IMR-90 (cell line): Measurements from ENCODE around the gene EFHD2. TPM values are rescaled to one million over a fixed set of nuclear protein-coding genes. Genes with fewer than 3 reads are reported as not detected.

ENCODE experiments used
- ATAC-seq: fragments of 200-7000 bp; cut with Tn5 transposase; 2 replicates; pipeline ENCODE4 v1.9.1; 2020; ENCODE audit warnings: low read depth, mild to moderate bottlenecking, moderate library complexity
- BruUV-seq: library from RNA; stranded (reverse); fragments of 400-500 nt; replicated peaks from 2 replicates; lab custom pipeline; 2021; lab: Mats Ljungman, UMichigan
- CTCF ChIA-PET: fragments of 300-600 bp; formaldehyde crosslinking; extraction: SDS; loops from one replicate; lab custom pipeline; 2021; ENCODE audit warnings: antibody characterized with exemption; lab: Yijun Ruan, JAX
- POLR2A ChIA-PET: fragments of 300-600 bp; sonication (Branson Sonifier 250); formaldehyde crosslinking; loops from one replicate; lab custom pipeline; 2022; ENCODE audit warnings: antibody characterized with exemption; ENCODE audit not compliant: unreplicated experiment; lab: Charles Lee
- DNase-seq: peaks from one replicate; pipeline ENCODE4 v3.0.0; 2013
- H2AFZ ChIP-seq: replicated peaks from 2 replicates; pipeline ENCODE3; 2013; ENCODE audit warnings: low read length, mild to moderate bottlenecking; ENCODE audit not compliant: poor library complexity
- H2AK5ac ChIP-seq: 2 replicates; pipeline ENCODE4 v1.6.1; 2013; ENCODE audit warnings: low read depth, low read length, inconsistent platforms
- H2AK9ac ChIP-seq: replicated peaks from 2 replicates; pipeline ENCODE3; 2013; ENCODE audit warnings: mild to moderate bottlenecking, low read depth, low read length, moderate library complexity; ENCODE audit not compliant: poor library complexity
- H2BK120ac ChIP-seq: 2 replicates; pipeline ENCODE4 v1.6.1; 2013; ENCODE audit warnings: low read depth, low read length, inconsistent platforms
- H2BK15ac ChIP-seq: 3 replicates; pipeline ENCODE4 v1.6.1; 2013; ENCODE audit warnings: low read depth, low read length, inconsistent platforms
- H2BK20ac ChIP-seq: 2 replicates; pipeline ENCODE4 v1.6.1; 2013; ENCODE audit warnings: low read depth, mild to moderate bottlenecking, inconsistent platforms, low read length, moderate library complexity
- H2BK5ac ChIP-seq: 2 replicates; pipeline ENCODE4 v1.6.1; 2013; ENCODE audit warnings: mild to moderate bottlenecking, low read depth, low read length, inconsistent platforms; ENCODE audit not compliant: poor library complexity, severe bottlenecking
- H3K14ac ChIP-seq: replicated peaks from 2 replicates; pipeline ENCODE4 v1.6.1; 2013; ENCODE audit warnings: low read depth, low read length, inconsistent platforms
- H3K18ac ChIP-seq: 2 replicates; pipeline ENCODE4 v1.6.1; 2013; ENCODE audit warnings: low read depth, low read length, control low read depth
- H3K23ac ChIP-seq: 2 replicates; pipeline ENCODE4 v1.6.1; 2013; ENCODE audit warnings: low read depth, low read length, inconsistent platforms
- H3K27ac ChIP-seq: 2 replicates; pipeline ENCODE4 v1.5.1; 2013; ENCODE audit warnings: mild to moderate bottlenecking, control low read depth, low read length; ENCODE audit not compliant: insufficient read depth
- H3K27me3 ChIP-seq: 2 replicates; pipeline ENCODE4 v1.6.1; 2013; ENCODE audit warnings: low read length; ENCODE audit not compliant: control insufficient read depth, insufficient read depth
- H3K36me3 ChIP-seq: 2 replicates; pipeline ENCODE4 v1.6.1; 2013; ENCODE audit warnings: low read length, mixed read lengths; ENCODE audit not compliant: control insufficient read depth, insufficient read depth
- H3K4ac ChIP-seq: 2 replicates; pipeline ENCODE4 v1.6.1; 2013; ENCODE audit warnings: low read depth, low read length, inconsistent platforms
- H3K4me1 ChIP-seq: 2 replicates; pipeline ENCODE4 v1.6.1; 2013; ENCODE audit warnings: low read length, mixed read lengths; ENCODE audit not compliant: control insufficient read depth, insufficient read depth
- H3K4me2 ChIP-seq: 2 replicates; pipeline ENCODE4 v1.6.1; 2013; ENCODE audit warnings: low read depth, mild to moderate bottlenecking, control low read depth, low read length, moderate library complexity
- H3K4me3 ChIP-seq: 2 replicates; pipeline ENCODE4 v1.5.1; 2013; ENCODE audit warnings: low read depth, mild to moderate bottlenecking, control low read depth, low read length, moderate library complexity; ENCODE audit not compliant: insufficient read depth
- H3K56ac ChIP-seq: 2 replicates; pipeline ENCODE4 v1.6.1; 2013; ENCODE audit warnings: low read length, inconsistent platforms; ENCODE audit not compliant: insufficient read depth; ENCODE audit errors: extremely low read depth
- H3K79me1 ChIP-seq, 2 experiments: 2 replicates each; pipeline ENCODE4 v1.6.1; 2013; ENCODE audit warnings: low read length in 2 of 2, inconsistent platforms in 1 of 2, low read depth in 1 of 2
- H3K9ac ChIP-seq: 2 replicates; pipeline ENCODE4 v1.6.1; 2013; ENCODE audit warnings: low read depth, low read length, control low read depth
- H3K9me1 ChIP-seq: 2 replicates; pipeline ENCODE4 v1.6.1; 2013; ENCODE audit warnings: low read length, inconsistent platforms; ENCODE audit not compliant: insufficient read depth
- H3K9me3 ChIP-seq: 2 replicates; pipeline ENCODE4 v1.6.1; 2013; ENCODE audit warnings: low read length; ENCODE audit not compliant: control insufficient read depth, insufficient read depth
- H4K20me1 ChIP-seq: 2 replicates; pipeline ENCODE4 v1.6.1; 2013; ENCODE audit warnings: low read length, inconsistent platforms; ENCODE audit not compliant: insufficient read depth
- H4K5ac ChIP-seq: 2 replicates; pipeline ENCODE4 v1.6.1; 2013; ENCODE audit warnings: mild to moderate bottlenecking, low read depth, low read length, control low read depth
- H4K8ac ChIP-seq, 2 experiments: 2 replicates each; pipeline ENCODE4 v1.6.1; 2013; ENCODE audit warnings: low read depth in 2 of 2, low read length in 2 of 2, control low read depth in 1 of 2, inconsistent platforms in 1 of 2
- H4K91ac ChIP-seq: 2 replicates; pipeline ENCODE4 v1.6.1; 2013; ENCODE audit warnings: low read depth, low read length, inconsistent platforms; ENCODE audit not compliant: insufficient read depth
- BHLHE40 ChIP-seq: fragments of 150-350 bp; IDR thresholded peaks from 2 replicates; pipeline ENCODE4 v1.6.1; 2016; ENCODE audit warnings: mild to moderate bottlenecking, low read depth, low read length
- CEBPB ChIP-seq: IDR thresholded peaks from 2 replicates; pipeline ENCODE4 v1.6.1; 2012; ENCODE audit warnings: low read depth, low read length, improper control_type of control experiment
- CHD1 ChIP-seq: IDR thresholded peaks from 2 replicates; pipeline ENCODE4 v1.6.1; 2012; ENCODE audit warnings: low read depth, low read length, improper control_type of control experiment
- CTCF ChIP-seq: conservative IDR thresholded peaks from 2 replicates; pipeline ENCODE4 v1.5.1; 2012; ENCODE audit warnings: mild to moderate bottlenecking, low read depth, low read length, improper control_type of control experiment
- FOS ChIP-seq: fragments of 150-350 bp; IDR thresholded peaks from 2 replicates; pipeline ENCODE4 v1.6.1; 2016; ENCODE audit warnings: low read depth, low read length
- MAFK ChIP-seq: IDR thresholded peaks from 2 replicates; pipeline ENCODE4 v1.6.1; 2012; ENCODE audit warnings: low read depth, low read length, improper control_type of control experiment
- MAZ ChIP-seq: IDR thresholded peaks from 2 replicates; pipeline ENCODE4 v1.6.1; 2012; ENCODE audit warnings: low read depth, mild to moderate bottlenecking, low read length, improper control_type of control experiment, moderate library complexity, borderline replicate concordance
- MXI1 ChIP-seq: IDR thresholded peaks from 2 replicates; pipeline ENCODE4 v1.6.1; 2012; ENCODE audit warnings: low read depth, mild to moderate bottlenecking, low read length, moderate library complexity, borderline replicate concordance
- NFE2L2 ChIP-seq: fragments of 150-350 bp; IDR thresholded peaks from 2 replicates; pipeline ENCODE4 v1.6.1; 2016; ENCODE audit warnings: low read depth, mild to moderate bottlenecking, low read length
- POLR2A ChIP-seq: IDR thresholded peaks from 2 replicates; pipeline ENCODE4 v1.6.1; 2012; ENCODE audit warnings: mild to moderate bottlenecking, low read depth, low read length
- RAD21 ChIP-seq: IDR thresholded peaks from 2 replicates; pipeline ENCODE4 v1.6.1; 2012; ENCODE audit warnings: low read length, improper control_type of control experiment
- RCOR1 ChIP-seq: IDR thresholded peaks from 2 replicates; pipeline ENCODE4 v1.6.1; 2012; ENCODE audit warnings: mild to moderate bottlenecking, low read length, improper control_type of control experiment; ENCODE audit not compliant: insufficient replicate concordance
- RFX5 ChIP-seq: IDR thresholded peaks from 2 replicates; pipeline ENCODE4 v1.8.0; 2012; ENCODE audit warnings: low read depth, mild to moderate bottlenecking, low read length, moderate library complexity
- SMC3 ChIP-seq: fragments of 150-350 bp; IDR thresholded peaks from 2 replicates; pipeline ENCODE4 v1.6.1; 2016; ENCODE audit warnings: low read depth, mild to moderate bottlenecking, antibody characterized with exemption, low read length, moderate library complexity
- WGBS, 2 experiments: methylation state at CpG; one replicate each; pipeline versions ENCODE4 v1.1.5 to v1.1.7; 2013; ENCODE audit warnings: missing lambda C conversion rate in 2 of 2; ENCODE audit not compliant: insufficient read length in 1 of 2; ENCODE audit errors: extremely low coverage in 2 of 2; 5-methylcytosine and 5-hydroxymethylcytosine counted together
- dilution Hi-C: fragments of 300-500 bp; cut with HindIII; formaldehyde crosslinking; loops from one replicate; pipeline ENCODE4 v1.14.3; 2018; ENCODE audit warnings: low sequenced_read_pairs; ENCODE audit not compliant: unreplicated experiment
- in situ Hi-C: fragments of 300-500 bp; cut with MboI; formaldehyde crosslinking; loops from 3 replicates; pipeline ENCODE4 v1.14.3; 2019; ENCODE audit warnings: low sequenced_read_pairs, inconsistent platforms, mixed read lengths
- intact Hi-C: fragments of 100-400 bp; cut with micrococcal nuclease; formaldehyde crosslinking; loops from 2 replicates; pipeline ENCODE4 v1.10.0; 2022
- polyA plus RNA-seq, 3 experiments: library from polyadenylated mRNA; depleted of rRNA; stranded (reverse); fragments of >200 nt; gene quantifications; 2 replicates each; pipeline ENCODE4 v1.2.3, GENCODE V29; 2012; ENCODE audit warnings: low replicate concordance in 1 of 3
- total RNA-seq: library from RNA; depleted of rRNA; stranded (reverse); fragments of >200 nt; gene quantifications from 2 replicates; pipeline ENCODE4 v1.2.3, GENCODE V29; 2012
- TF ChIP-seq, protein P1 (sequence below): fragments of 150-350 bp; IDR thresholded peaks from 2 replicates; pipeline ENCODE4 v1.6.1; 2017; ENCODE audit warnings: mild to moderate bottlenecking, antibody characterized with exemption, low read length, low read depth
- TF ChIP-seq, protein P2 (sequence below): fragments of 150-350 bp; IDR thresholded peaks from 2 replicates; pipeline ENCODE4 v1.6.1; 2016; ENCODE audit warnings: low read depth, mild to moderate bottlenecking, low read length, moderate library complexity, borderline replicate concordance

EFHD2 gene
- total and polyA plus RNA-seq, 2 of the 4 experiments (the other 2 are of a cell fraction), result 22.6 to 58.9 TPM

DNA sequence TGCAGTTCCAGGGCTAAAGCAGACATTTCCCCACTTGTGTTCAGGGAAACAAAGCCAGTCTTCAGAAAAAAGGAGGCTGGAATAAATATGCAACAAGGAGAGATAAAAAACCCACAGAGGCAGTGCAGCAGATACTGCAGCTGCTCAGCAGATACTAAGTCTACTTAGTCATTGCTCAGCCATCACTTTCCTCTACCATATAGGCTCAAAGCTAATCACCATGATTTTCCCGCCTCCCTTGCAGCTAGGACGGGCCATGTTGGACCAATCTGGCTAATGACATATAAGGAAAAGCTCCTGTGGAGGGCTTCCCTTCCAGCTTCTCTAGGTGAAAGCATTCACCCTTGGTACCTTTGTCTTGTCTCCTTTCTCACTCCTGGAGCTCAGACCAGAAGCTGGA lies 10.0 kb upstream of the EFHD2 start:
- H4K8ac ChIP-seq, result no peak overlapping the region
- H2BK120ac ChIP-seq, result no peak overlapping the region
- no peaks in the 10 kb centered on the region for H3K79me1 ChIP-seq
- H2AK5ac ChIP-seq, result no peak overlapping the region
- dilution Hi-C loops, result no loop called here
- H3K4ac ChIP-seq, result no peak overlapping the region
- no peak overlapping the region for H2BK5ac ChIP-seq
- H3K14ac ChIP-seq, result no peak overlapping the region
- no peak overlapping the region for H3K27ac ChIP-seq
- H3K56ac ChIP-seq, result no peak overlapping the region
- no peak overlapping the region for H2BK20ac ChIP-seq
- H3K4me3 ChIP-seq, result no peak overlapping the region
- no peak for DNase-seq
- CTCF ChIA-PET, result no interaction called here
- ATAC-seq, result no peak
- no peaks in the 10 kb centered on the region for H3K4me1 ChIP-seq
- H3K36me3 ChIP-seq, result no peaks in the 10 kb centered on the region
- H3K9me1 ChIP-seq, result no peaks in the 10 kb centered on the region
- no peak overlapping the region for H4K5ac ChIP-seq
- intact Hi-C loops, result no loop called here
- in situ Hi-C loops, result no loop called here
- no peak overlapping the region for H2BK15ac ChIP-seq
- H3K27me3 ChIP-seq, result no peaks in the 10 kb centered on the region; the same call in 1 of the 2 replicates
- TF ChIP-seq NFE2L2, result no peak
- no peak for TF ChIP-seq MAZ
- TF ChIP-seq, protein P1, sequence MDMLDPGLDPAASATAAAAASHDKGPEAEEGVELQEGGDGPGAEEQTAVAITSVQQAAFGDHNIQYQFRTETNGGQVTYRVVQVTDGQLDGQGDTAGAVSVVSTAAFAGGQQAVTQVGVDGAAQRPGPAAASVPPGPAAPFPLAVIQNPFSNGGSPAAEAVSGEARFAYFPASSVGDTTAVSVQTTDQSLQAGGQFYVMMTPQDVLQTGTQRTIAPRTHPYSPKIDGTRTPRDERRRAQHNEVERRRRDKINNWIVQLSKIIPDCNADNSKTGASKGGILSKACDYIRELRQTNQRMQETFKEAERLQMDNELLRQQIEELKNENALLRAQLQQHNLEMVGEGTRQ, result no peak
- TF ChIP-seq BHLHE40, result no peak
- TF ChIP-seq POLR2A, result no peak
- no peak for TF ChIP-seq CHD1
- no peak for TF ChIP-seq RCOR1
- no peak for TF ChIP-seq RFX5
- TF ChIP-seq FOS, result no peak
- TF ChIP-seq RAD21, result no peak
- TF ChIP-seq CEBPB, result no peak
- no peak for TF ChIP-seq SMC3
- TF ChIP-seq MXI1, result no peak
- TF ChIP-seq CTCF, result no peak
- no peak for TF ChIP-seq MAFK
- TF ChIP-seq, protein P2, sequence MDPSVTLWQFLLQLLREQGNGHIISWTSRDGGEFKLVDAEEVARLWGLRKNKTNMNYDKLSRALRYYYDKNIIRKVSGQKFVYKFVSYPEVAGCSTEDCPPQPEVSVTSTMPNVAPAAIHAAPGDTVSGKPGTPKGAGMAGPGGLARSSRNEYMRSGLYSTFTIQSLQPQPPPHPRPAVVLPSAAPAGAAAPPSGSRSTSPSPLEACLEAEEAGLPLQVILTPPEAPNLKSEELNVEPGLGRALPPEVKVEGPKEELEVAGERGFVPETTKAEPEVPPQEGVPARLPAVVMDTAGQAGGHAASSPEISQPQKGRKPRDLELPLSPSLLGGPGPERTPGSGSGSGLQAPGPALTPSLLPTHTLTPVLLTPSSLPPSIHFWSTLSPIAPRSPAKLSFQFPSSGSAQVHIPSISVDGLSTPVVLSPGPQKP, result no peak
- H3K18ac ChIP-seq, result no peak overlapping the region
- BruUV-seq, result no TSS peak
- H4K20me1 ChIP-seq, result no peaks in the 10 kb centered on the region
- no peak overlapping the region for H3K4me2 ChIP-seq
- POLR2A ChIA-PET, result no interaction called here
- H2AFZ ChIP-seq, result no peak overlapping the region
- H3K9ac ChIP-seq, result no peak overlapping the region
- no peak overlapping the region for H2AK9ac ChIP-seq
- H3K9me3 ChIP-seq, result peaks cover 7% of the 10 kb centered on the region
- no peak overlapping the region for H3K23ac ChIP-seq
- no peak overlapping the region for H4K91ac ChIP-seq
- no CpG with 5 or more reads among the region's 2 CpGs for WGBS, 2 experiments
